Neural cell (in vitro differentiated cells): ENCODE data around the gene LFNG. TPM values are rescaled to one million over a fixed set of nuclear protein-coding genes. Genes with fewer than 3 reads are reported as not detected.

Experiments used
- H2AFZ ChIP-seq: fragments of 200-600, 300-800 bp; sonication (generic), shearing (Covaris generic); 2 replicates; pipeline ENCODE4 v1.6.0; 2014; ENCODE audit warnings: low read depth, mild to moderate bottlenecking, antibody characterized with exemption, low read length, moderate library complexity
- H3F3A ChIP-seq: fragments of 200-600 bp; shearing (Covaris generic); 2 replicates; pipeline ENCODE4 v1.6.1; 2016; ENCODE audit warnings: mild to moderate bottlenecking, moderate library complexity, mixed read lengths, antibody characterized with exemption, low read length; ENCODE audit not compliant: insufficient read depth, poor library complexity, severe bottlenecking
- H3K27ac ChIP-seq: fragments of 200-600, 300-800 bp; sonication (generic), shearing (Covaris generic); 2 replicates; pipeline ENCODE4 v1.5.1; 2014; ENCODE audit warnings: mild to moderate bottlenecking, low read length, moderate library complexity
- H3K27me3 ChIP-seq: fragments of 300-800, 200-600 bp; sonication (generic), shearing (Covaris generic); 2 replicates; pipeline ENCODE4 v1.6.0; 2014; ENCODE audit warnings: mild to moderate bottlenecking, low read depth, low read length, moderate library complexity; ENCODE audit not compliant: insufficient read depth
- H3K36me3 ChIP-seq: fragments of 300-800, 200-600 bp; sonication (generic), shearing (Covaris generic); 2 replicates; pipeline ENCODE4 v1.5.1; 2014; ENCODE audit warnings: mild to moderate bottlenecking, antibody characterized with exemption, low read length, moderate library complexity; ENCODE audit not compliant: insufficient read depth
- H3K4me2 ChIP-seq: fragments of 300-800, 200-600 bp; sonication (generic), shearing (Covaris generic); 2 replicates; pipeline ENCODE4 v1.6.0; 2014; ENCODE audit warnings: mild to moderate bottlenecking, low read length
- H3K4me3 ChIP-seq: fragments of 300-800, 200-600 bp; sonication (generic), shearing (Covaris generic); 2 replicates; pipeline ENCODE4 v1.5.1; 2014; ENCODE audit warnings: mild to moderate bottlenecking, low read length, moderate library complexity
- H3K79me2 ChIP-seq: fragments of 200-600 bp; shearing (Covaris generic); replicated peaks from 2 replicates; pipeline ENCODE4 v1.6.0; 2014; ENCODE audit warnings: mild to moderate bottlenecking, low read length, moderate library complexity; ENCODE audit not compliant: insufficient read depth
- H3K9ac ChIP-seq: fragments of 300-800, 200-600 bp; sonication (generic), shearing (Covaris generic); 2 replicates; pipeline ENCODE4 v1.6.1; 2016; ENCODE audit warnings: mild to moderate bottlenecking, low read length, mixed read lengths
- H3K9me2 ChIP-seq: fragments of 200-600 bp; shearing (Covaris generic); 2 replicates; pipeline ENCODE4 v1.6.1; 2016; ENCODE audit warnings: mild to moderate bottlenecking, low read length, mixed read lengths; ENCODE audit not compliant: insufficient read depth
- H3K9me3 ChIP-seq: fragments of 200-600, 300-800 bp; sonication (generic), shearing (Covaris generic); 2 replicates; pipeline ENCODE4 v1.6.1; 2016; ENCODE audit warnings: mild to moderate bottlenecking, mixed run types, low read length, moderate library complexity, mixed read lengths
- H4K20me1 ChIP-seq: fragments of 200-600 bp; shearing (Covaris generic); 2 replicates; pipeline ENCODE4 v1.6.1; 2016; ENCODE audit warnings: mild to moderate bottlenecking, mixed run types; ENCODE audit not compliant: insufficient read depth
- EP300 ChIP-seq: fragments of 450-650 bp; conservative IDR thresholded peaks from 2 replicates; pipeline ENCODE4 v1.6.1; 2014; ENCODE audit warnings: antibody characterized with exemption, mild to moderate bottlenecking, moderate library complexity; ENCODE audit not compliant: poor library complexity, severe bottlenecking
- EZH2 ChIP-seq: fragments of 200-600, 300-800 bp; shearing (Covaris generic), sonication (generic); IDR thresholded peaks from 2 replicates; pipeline ENCODE4 v1.6.1; 2014; ENCODE audit warnings: antibody characterized with exemption, low read length, borderline replicate concordance, mild to moderate bottlenecking; ENCODE audit not compliant: insufficient read depth, poor library complexity, severe bottlenecking
- MXI1 ChIP-seq: fragments of 450-650 bp; conservative IDR thresholded peaks from 2 replicates; pipeline ENCODE4 v1.6.1; 2014; ENCODE audit warnings: antibody characterized with exemption, mild to moderate bottlenecking; ENCODE audit not compliant: poor library complexity, severe bottlenecking
- POLR2AphosphoS5 ChIP-seq: IDR thresholded peaks from 2 replicates; pipeline ENCODE4 v1.6.1; 2012
- RAD21 ChIP-seq: fragments of 450-650 bp; conservative IDR thresholded peaks from 2 replicates; pipeline ENCODE4 v1.6.1; 2014; ENCODE audit warnings: antibody characterized with exemption, mild to moderate bottlenecking, moderate library complexity
- SMC3 ChIP-seq: fragments of 450-650 bp; conservative IDR thresholded peaks from 2 replicates; pipeline ENCODE4 v1.6.1; 2014; ENCODE audit warnings: antibody characterized with exemption, mild to moderate bottlenecking, moderate library complexity; ENCODE audit not compliant: poor library complexity
- TAF1 ChIP-seq: IDR thresholded peaks from 2 replicates; pipeline ENCODE4 v1.6.1; 2012; ENCODE audit warnings: low read depth
- polyA plus RNA-seq: library from polyadenylated mRNA; depleted of rRNA; stranded (reverse); fragments of >200 nt; gene quantifications from 2 replicates; pipeline ENCODE4 v1.2.3, GENCODE V29; 2014
- TF ChIP-seq, protein P1 (sequence below): fragments of 450-650 bp; IDR thresholded peaks from 2 replicates; pipeline ENCODE4 v1.5.1; 2014; ENCODE audit warnings: antibody characterized with exemption, mild to moderate bottlenecking, moderate library complexity; ENCODE audit not compliant: poor library complexity, severe bottlenecking
- TF ChIP-seq, protein P2 (sequence below): IDR thresholded peaks from 2 replicates; pipeline ENCODE4 v1.6.1; 2012; ENCODE audit warnings: borderline replicate concordance

Gene LFNG
- polyA plus RNA-seq, 1 donor from 2014 or later, result 0.30 TPM

- H3K79me2 ChIP-seq, result no peaks in the 10 kb centered on the region
- no peaks in the 10 kb centered on the region for H3K9me3 ChIP-seq
- no peak overlapping the region for H3K4me2 ChIP-seq
- TF ChIP-seq RAD21, result no peak
- TF ChIP-seq TAF1, result no peak
- no peak for TF ChIP-seq MXI1
- TF ChIP-seq, protein P1, sequence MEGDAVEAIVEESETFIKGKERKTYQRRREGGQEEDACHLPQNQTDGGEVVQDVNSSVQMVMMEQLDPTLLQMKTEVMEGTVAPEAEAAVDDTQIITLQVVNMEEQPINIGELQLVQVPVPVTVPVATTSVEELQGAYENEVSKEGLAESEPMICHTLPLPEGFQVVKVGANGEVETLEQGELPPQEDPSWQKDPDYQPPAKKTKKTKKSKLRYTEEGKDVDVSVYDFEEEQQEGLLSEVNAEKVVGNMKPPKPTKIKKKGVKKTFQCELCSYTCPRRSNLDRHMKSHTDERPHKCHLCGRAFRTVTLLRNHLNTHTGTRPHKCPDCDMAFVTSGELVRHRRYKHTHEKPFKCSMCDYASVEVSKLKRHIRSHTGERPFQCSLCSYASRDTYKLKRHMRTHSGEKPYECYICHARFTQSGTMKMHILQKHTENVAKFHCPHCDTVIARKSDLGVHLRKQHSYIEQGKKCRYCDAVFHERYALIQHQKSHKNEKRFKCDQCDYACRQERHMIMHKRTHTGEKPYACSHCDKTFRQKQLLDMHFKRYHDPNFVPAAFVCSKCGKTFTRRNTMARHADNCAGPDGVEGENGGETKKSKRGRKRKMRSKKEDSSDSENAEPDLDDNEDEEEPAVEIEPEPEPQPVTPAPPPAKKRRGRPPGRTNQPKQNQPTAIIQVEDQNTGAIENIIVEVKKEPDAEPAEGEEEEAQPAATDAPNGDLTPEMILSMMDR, result no peak
- no peak for TF ChIP-seq SMC3
- no peak overlapping the region for H3K4me3 ChIP-seq
- H3K9me2 ChIP-seq, result no peaks in the 10 kb centered on the region
- H3K27me3 ChIP-seq, result no peaks in the 10 kb centered on the region
- H2AFZ ChIP-seq, result no peak overlapping the region
- H3F3A ChIP-seq, result no peaks in the 10 kb centered on the region
- H3K36me3 ChIP-seq, result no peaks in the 10 kb centered on the region
- no peaks in the 10 kb centered on the region for H4K20me1 ChIP-seq
- no peak overlapping the region for H3K9ac ChIP-seq
- no peak overlapping the region for H3K27ac ChIP-seq
Observed at GRCh38 chr7:2539031-2539911, 19.7 kb downstream of the LFNG start.

DNA sequence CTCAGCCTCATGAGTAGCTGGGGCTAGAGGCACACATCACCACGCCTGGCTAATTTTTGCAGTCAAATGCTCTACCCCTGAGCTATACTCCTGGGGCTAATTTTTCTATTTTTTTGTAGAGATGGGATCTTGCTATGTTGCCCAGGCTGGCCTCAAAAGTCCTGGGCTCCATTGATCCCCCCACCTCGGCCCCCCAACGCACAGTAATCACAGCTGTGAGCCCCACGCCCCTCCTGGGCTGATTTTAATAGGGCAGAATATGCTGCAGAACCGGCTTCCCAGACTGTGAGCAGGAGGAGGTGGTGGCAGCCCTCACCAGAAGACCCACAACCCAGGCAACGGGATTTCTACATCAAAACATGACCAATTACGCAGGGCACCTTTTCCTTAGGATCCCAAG lies 20.6 kb downstream of the LFNG start:
- Histone ChIP-seq H3K4me3 (no peak overlapping the region), H3K9me2 (no peaks in the 10 kb centered on the region), H4K20me1 (no peaks in the 10 kb centered on the region), H3K79me2 (no peaks in the 10 kb centered on the region), H3K9ac (no peak overlapping the region), H3K27me3 (no peaks in the 10 kb centered on the region), H3K4me2 (no peak overlapping the region), H3F3A (no peaks in the 10 kb centered on the region), H3K36me3 (no peaks in the 10 kb centered on the region), H3K9me3 (no peaks in the 10 kb centered on the region), H3K27ac (no peak overlapping the region), H2AFZ (no peak overlapping the region)
- no peak for TF ChIP-seq MXI1
- no peak for TF ChIP-seq POLR2AphosphoS5
- TF ChIP-seq TAF1, result no peak
- TF ChIP-seq EZH2, result no peak
- TF ChIP-seq, protein P1, result no peak
- TF ChIP-seq, protein P2, sequence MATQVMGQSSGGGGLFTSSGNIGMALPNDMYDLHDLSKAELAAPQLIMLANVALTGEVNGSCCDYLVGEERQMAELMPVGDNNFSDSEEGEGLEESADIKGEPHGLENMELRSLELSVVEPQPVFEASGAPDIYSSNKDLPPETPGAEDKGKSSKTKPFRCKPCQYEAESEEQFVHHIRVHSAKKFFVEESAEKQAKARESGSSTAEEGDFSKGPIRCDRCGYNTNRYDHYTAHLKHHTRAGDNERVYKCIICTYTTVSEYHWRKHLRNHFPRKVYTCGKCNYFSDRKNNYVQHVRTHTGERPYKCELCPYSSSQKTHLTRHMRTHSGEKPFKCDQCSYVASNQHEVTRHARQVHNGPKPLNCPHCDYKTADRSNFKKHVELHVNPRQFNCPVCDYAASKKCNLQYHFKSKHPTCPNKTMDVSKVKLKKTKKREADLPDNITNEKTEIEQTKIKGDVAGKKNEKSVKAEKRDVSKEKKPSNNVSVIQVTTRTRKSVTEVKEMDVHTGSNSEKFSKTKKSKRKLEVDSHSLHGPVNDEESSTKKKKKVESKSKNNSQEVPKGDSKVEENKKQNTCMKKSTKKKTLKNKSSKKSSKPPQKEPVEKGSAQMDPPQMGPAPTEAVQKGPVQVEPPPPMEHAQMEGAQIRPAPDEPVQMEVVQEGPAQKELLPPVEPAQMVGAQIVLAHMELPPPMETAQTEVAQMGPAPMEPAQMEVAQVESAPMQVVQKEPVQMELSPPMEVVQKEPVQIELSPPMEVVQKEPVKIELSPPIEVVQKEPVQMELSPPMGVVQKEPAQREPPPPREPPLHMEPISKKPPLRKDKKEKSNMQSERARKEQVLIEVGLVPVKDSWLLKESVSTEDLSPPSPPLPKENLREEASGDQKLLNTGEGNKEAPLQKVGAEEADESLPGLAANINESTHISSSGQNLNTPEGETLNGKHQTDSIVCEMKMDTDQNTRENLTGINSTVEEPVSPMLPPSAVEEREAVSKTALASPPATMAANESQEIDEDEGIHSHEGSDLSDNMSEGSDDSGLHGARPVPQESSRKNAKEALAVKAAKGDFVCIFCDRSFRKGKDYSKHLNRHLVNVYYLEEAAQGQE, result no peak
- no peak for TF ChIP-seq RAD21
- no peak for TF ChIP-seq SMC3
- no peak for TF ChIP-seq EP300
